Body of pancreas (tissue), 4 donors: ENCODE measurements around the gene PRRC2B. TPM values are rescaled to one million over a fixed set of nuclear protein-coding genes. Genes with fewer than 3 reads are reported as not detected.

Experiments used
- ATAC-seq: fragments of 150-250 bp; one replicate; pipeline ENCODE4 v1.9.1; 2016
- DNase-seq, 4 donors: peaks; one replicate each; pipeline ENCODE4 v3.0.0-alpha.2; 2019
- H3K27ac ChIP-seq, 4 donors: fragments of 200-600 bp; sonication (generic); 1 replicate in 3 of 4; 2 replicates in 1 of 4; pipeline versions ENCODE4 v1.5.1 to v1.6.1; 2016 to 2019; ENCODE audit warnings: mild to moderate bottlenecking in 1 of 4, mixed read lengths in 1 of 4, moderate library complexity in 1 of 4
- H3K27me3 ChIP-seq, 2 donors: fragments of 200-600 bp; sonication (generic); one replicate each; pipeline ENCODE4 v1.6.0; 2016; ENCODE audit warnings: mild to moderate bottlenecking in 1 of 2
- H3K36me3 ChIP-seq, 2 donors: fragments of 200-600 bp; sonication (generic); replicated peaks in 1 of 2; 2 replicates each; pipeline ENCODE4 v1.5.1; 2016; ENCODE audit warnings: low read depth in 2 of 2; ENCODE audit not compliant: insufficient read depth in 1 of 2
- H3K4me1 ChIP-seq: fragments of 200-600 bp; sonication (generic); one replicate; pipeline ENCODE4 v1.6.0; 2016
- H3K4me3 ChIP-seq, 2 donors: fragments of 200-600 bp; sonication (generic); 1 replicate in 1 of 2; 2 replicates in 1 of 2; pipeline ENCODE4 v1.5.1; 2016 to 2019
- H3K9me3 ChIP-seq, 3 donors: fragments of 200-600 bp; sonication (generic); 1 replicate in 2 of 3; 2 replicates in 1 of 3; pipeline ENCODE4 v1.5.1; 2016
- POLR2A ChIP-seq, 3 donors: fragments of 450-650 bp; IDR thresholded peaks; one replicate each; pipeline ENCODE4 v1.6.1; 2016; ENCODE audit warnings: antibody characterized with exemption in 3 of 3, mild to moderate bottlenecking in 2 of 3
- WGBS, 2 donors: methylation state at CpG; one replicate each; pipeline ENCODE4 v1.1.5; 2017; 5-methylcytosine and 5-hydroxymethylcytosine counted together
- intact Hi-C: fragments of 100-400 bp; cut with DNase I; formaldehyde crosslinking; loops from one replicate; pipeline ENCODE4 v1.15.1; 2023
- total RNA-seq, 2 donors: library from RNA; depleted of rRNA; stranded (reverse); fragments of >200 nt; gene quantifications; one replicate each; pipeline ENCODE4 v1.1.0, GENCODE V29; 2016
- TF ChIP-seq, protein P1 (sequence below), 7 experiments: fragments of 450-650 bp in 4 of 7; fragments of 200-600 bp in 3 of 7; sonication (generic) in 3 of 7; IDR thresholded peaks; one replicate each; pipeline ENCODE4 v1.5.1; 2016 to 2019; ENCODE audit warnings: antibody characterized with exemption in 7 of 7

The PRRC2B gene
- total RNA-seq, 2 donors from 2014 or later: 78.3 to 177 TPM

DNA sequence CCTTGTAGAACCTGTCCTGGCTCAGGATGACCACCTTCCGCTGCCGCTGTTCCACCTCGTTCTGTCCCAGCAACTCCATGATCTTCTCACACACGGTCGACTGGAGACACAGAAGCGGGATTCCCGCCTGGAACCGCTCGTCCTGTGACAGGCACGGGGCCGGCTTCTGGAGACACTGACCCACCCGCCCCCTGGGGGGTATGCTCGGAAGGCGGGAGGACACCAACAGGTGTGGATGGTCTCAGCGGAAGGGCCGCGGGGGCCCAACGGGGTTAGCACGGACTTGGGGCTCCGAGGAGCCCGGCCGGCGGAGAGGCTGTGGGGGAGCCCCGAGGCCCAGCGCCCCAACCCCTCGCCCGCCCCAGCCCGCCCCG lies 136.6 kb downstream of the PRRC2B start:
- 2% methylated on average over 25 of the region's 29 CpGs; no CpG with 5 or more reads in 1 of the 2 donors for WGBS, 2 donors
- Histone ChIP-seq H3K27ac (peak overlapping the region in 3 of 4 donors; percentile 75 to 81 (median 79)), H3K9me3 (no peaks in the 10 kb centered on the region), H3K4me1 (peaks cover 32% of the 10 kb centered on the region), H3K27me3 (no peaks in the 10 kb centered on the region), H3K36me3 (peaks cover 0 to 1% of the 10 kb centered on the region in 2 donors), H3K4me3 (peak overlapping the region; percentile 86 to 97)
- intact Hi-C loops: no loop called here
- DNase-seq: peak; percentile 41 to 57 (median 48)
- ATAC-seq: peak; percentile 15
- no peak for TF ChIP-seq POLR2A (IDR thresholded peaks at IDR 0.05)
- TF ChIP-seq, protein P1, sequence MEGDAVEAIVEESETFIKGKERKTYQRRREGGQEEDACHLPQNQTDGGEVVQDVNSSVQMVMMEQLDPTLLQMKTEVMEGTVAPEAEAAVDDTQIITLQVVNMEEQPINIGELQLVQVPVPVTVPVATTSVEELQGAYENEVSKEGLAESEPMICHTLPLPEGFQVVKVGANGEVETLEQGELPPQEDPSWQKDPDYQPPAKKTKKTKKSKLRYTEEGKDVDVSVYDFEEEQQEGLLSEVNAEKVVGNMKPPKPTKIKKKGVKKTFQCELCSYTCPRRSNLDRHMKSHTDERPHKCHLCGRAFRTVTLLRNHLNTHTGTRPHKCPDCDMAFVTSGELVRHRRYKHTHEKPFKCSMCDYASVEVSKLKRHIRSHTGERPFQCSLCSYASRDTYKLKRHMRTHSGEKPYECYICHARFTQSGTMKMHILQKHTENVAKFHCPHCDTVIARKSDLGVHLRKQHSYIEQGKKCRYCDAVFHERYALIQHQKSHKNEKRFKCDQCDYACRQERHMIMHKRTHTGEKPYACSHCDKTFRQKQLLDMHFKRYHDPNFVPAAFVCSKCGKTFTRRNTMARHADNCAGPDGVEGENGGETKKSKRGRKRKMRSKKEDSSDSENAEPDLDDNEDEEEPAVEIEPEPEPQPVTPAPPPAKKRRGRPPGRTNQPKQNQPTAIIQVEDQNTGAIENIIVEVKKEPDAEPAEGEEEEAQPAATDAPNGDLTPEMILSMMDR (IDR thresholded peaks at IDR 0.05): peak in 4 of 7 experiments; percentile 14 to 34 (median 18)

DNA sequence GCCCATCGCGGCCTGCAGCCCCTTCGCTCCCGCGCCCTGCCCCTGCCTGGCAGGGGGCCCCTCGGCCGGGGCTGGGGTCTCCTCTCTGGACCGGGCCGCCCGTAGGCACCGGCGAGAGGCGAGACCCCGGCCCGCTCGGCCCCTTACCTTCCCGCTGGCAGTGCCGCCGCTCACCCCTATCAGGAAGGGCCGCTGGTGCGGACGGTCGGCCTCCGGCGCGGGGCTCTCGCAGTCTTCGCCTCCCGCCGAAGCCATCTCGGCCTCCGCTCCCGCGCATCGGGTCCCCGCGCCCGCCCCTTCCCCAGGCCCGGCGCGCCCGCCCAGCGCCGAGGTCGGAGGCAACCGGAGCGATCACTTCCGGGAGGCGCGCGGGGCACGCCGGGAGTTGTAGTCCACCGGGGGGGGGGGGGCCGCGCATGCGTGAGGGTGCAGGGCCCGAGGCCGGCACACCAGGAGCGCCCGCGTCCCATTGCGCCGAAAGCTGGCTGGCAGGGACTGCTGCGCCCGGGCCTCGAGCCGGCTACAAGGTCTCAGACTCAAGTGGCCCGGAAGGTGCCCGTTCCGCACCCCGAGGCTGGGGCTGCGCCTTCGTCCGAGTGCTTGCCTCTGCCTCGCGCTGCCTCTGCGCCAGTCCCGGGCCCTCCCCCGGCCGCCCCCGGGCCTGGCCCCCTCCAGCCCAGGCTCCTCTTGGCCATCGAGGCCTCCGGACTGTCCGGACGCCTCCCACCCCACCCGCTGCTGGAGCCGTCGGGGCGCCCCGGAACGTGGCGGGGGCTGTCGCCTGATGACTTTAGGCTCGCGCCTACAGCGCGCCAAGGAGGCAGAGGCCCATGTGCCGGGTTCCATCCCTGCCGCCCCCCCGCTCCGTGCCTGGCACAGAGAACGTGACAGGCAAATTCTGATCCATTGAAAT lies 137.3 kb downstream of the PRRC2B start, which contains the start of gene UCK1:
Gene UCK1, minus strand, starts transcription at position 344 of the 913 bp plus-strand sequence. Its CDS starts 89 bp downstream, at position 255.
- Histone ChIP-seq H3K4me1 (peaks cover 32% of the 10 kb centered on the region), H3K27ac (peak within 1 kb of the TSS in 3 of 4 donors; percentile 75 to 81 (median 79)), H3K27me3 (no peaks in the 10 kb centered on the region), H3K36me3 (peaks cover 0 to 1% of the 10 kb centered on the region in 2 donors), H3K9me3 (no peaks in the 10 kb centered on the region), H3K4me3 (peak within 1 kb of the TSS; percentile 86 to 97)
- intact Hi-C loops: no loop called here
- ATAC-seq (peak; percentile 95), DNase-seq (peak; percentile 77 to 83 (median 81))
- TF ChIP-seq POLR2A (IDR thresholded peaks at IDR 0.05): peak; percentile 46 to 71 (median 69)
- TF ChIP-seq, protein P1 (IDR thresholded peaks at IDR 0.05): no peak
- WGBS, 2 donors: 9 to 40% methylated on average over 1 to 78 of the region's 103 CpGs

DNA sequence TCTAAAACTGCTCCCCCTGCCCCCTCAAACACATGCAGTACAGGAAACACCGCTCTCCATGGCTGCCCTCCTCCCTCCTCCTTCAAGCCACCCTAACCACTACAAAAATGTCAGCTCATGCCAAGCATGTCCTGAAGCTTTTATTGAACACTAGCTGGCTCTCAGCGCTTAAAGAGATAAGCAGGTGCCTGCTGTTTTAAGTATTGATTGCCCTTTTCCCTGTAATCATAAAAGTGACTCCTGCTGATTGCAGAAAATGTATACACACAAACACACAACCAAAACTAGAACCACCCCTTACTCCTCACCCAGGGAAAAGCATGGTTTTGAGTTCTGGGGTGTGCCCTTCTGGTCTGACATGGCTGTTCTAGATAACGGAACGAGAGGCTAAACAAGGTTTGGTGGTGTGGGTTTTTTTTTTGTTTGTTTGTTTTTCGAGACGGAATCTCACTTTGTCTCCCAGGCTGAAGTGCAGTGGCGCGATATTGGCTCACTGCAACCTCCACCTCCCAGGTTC lies 140.9 kb downstream of the PRRC2B start:
- no peaks in the 10 kb centered on the region for H3K27me3 ChIP-seq
- H3K36me3 ChIP-seq: no peaks in the 10 kb centered on the region
- no peak overlapping the region for H3K4me3 ChIP-seq
- peak overlapping the region in 2 of 4 donors; percentile 3 to 31 for H3K27ac ChIP-seq
- H3K9me3 ChIP-seq: no peaks in the 10 kb centered on the region
- intact Hi-C loops: no loop called here
- peaks cover 28% of the 10 kb centered on the region for H3K4me1 ChIP-seq
- ATAC-seq (peak; percentile 47), DNase-seq (peak in 2 of 4 donors; percentile 38 to 54)
- TF ChIP-seq POLR2A (IDR thresholded peaks at IDR 0.05): no peak
- TF ChIP-seq, protein P1 (IDR thresholded peaks at IDR 0.05): no peak
- 4 to 16% methylated on average over 8 of the region's 8 CpGs for WGBS, 2 donors

DNA sequence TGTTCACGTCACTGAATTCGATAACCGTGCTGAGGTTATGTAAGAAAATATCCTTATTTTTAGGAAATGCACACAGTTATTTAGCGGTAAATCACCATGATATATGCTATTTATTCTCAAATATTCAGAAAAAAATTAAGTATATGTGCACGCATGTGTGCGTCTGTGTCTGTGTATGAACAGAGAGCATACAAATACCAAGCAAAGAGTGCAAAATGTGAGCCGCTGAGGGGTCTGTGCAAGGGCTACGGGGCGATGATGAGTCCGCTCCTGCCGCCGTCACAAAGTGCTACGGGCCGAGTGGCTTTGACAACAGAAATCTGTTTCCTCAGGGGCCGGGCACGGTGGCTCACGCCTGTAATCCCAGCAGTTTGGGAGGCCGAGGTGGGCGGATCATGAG lies 144.1 kb downstream of the PRRC2B start:
- Histone ChIP-seq H3K27me3 (no peaks in the 10 kb centered on the region), H3K36me3 (no peaks in the 10 kb centered on the region), H3K27ac (no peak overlapping the region), H3K4me3 (no peak overlapping the region), H3K4me1 (peaks cover 16% of the 10 kb centered on the region), H3K9me3 (peaks cover 0 to 10% (median 0%) of the 10 kb centered on the region in 3 donors)
- WGBS, 2 donors: 92 to 96% methylated on average over 19 of the region's 19 CpGs
- intact Hi-C loops: no loop called here
- DNase-seq (no peak), ATAC-seq (no peak)
- TF ChIP-seq POLR2A (IDR thresholded peaks at IDR 0.05): no peak
- TF ChIP-seq, protein P1 (IDR thresholded peaks at IDR 0.05): no peak
